ENCODE data around the gene RPIA.

DNA sequence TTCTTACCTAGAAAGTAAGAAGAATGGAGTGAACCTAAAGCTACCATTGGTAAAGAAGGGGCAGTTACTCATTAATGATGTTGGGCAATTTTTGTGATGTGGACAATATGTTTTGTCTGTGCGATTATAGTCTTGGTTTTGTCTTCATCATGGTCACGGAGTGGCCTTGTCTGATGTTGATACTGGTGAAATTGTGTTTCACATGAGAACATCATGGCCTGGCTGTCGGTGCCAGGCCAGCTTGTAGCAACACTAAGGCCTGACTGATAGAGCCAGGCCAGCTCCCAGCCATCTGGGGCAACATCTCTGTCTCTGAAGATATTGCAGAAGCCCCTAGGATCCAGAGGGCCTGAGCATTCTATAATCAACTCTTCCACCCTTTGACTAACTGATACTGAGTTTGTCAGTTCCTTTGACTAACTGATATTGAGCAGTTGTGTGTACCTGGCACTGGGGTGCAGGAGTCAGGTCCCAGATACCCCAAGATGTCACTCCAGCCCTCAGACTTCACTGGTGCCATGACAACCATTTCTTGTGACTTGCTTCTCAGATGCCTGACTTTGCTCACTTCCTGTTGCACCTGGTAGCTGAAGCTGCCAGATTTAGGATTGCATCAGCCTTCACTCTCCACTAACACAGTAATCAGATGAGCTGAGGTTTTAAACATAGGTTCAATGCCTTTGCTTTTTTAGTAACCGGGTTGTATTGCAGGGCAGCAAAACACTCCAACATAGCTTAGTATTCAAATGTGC, 62.5 kb downstream of the RPIA start:
- TF ChIP-seq CTCF (IDR thresholded peaks at IDR 0.05), result no peak
- no peak for TF ChIP-seq POLR2A (IDR thresholded peaks at IDR 0.05)

Data from testis (tissue), 2 donors.